ENCODE measurements around the gene WASF2.

DNA sequence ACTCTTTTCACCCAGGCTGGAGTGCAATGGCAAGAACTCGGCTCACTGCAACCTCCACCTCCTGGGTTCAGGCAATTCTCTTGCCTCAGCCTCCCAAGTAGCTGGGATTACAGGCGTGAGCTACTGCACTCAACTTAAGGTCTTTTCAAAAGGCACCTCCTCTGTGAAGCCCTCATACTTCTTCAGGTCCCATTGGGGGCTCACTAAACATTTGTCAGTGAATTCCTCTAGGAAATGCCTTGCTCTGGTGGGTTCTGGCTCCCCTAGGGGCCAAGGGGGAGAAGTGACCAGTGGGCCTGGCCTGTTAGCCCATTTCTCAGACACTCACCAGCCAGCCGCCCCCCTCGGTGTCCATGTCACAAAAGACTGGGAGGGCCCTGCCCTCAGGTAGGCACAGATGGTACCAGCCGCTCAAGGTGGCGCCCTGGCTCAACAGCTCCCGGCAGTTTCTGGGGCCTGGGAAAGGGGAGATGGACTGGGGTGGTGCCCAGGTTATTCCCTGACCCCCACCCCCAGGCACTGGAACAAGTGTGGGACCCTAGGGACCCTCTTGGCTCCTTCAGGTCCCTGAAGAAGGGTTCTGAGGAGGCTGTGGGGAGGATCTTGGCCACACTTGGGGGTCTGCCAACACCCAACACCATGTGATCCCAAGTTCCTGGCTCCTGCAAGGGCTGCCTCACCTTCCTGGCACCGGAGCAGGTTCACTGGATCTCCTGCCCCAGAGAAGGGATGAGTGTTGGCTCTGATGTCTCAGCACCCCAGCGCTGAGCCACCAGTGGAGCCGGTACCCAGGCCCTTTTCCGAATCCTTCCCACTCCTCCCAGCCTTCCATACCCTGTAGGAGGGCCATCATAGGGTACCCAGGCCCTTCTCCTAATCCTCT is 116.9 kb downstream of the WASF2 start:
- TF ChIP-seq CEBPB (IDR thresholded peaks at IDR 0.05) = no peak
- no peak for TF ChIP-seq EP300 (IDR thresholded peaks at IDR 0.05; ENCODE audit: borderline replicate concordance)

Data from Ishikawa (cell line).